Ishikawa (cell line): ENCODE results near the gene MACF1.

ENCODE experiments used
- CEBPB ChIP-seq: IDR thresholded peaks from 2 replicates; pipeline ENCODE4 v1.6.1; 2012
- CREB1 ChIP-seq: IDR thresholded peaks from 2 replicates; pipeline ENCODE4 v1.6.1; 2012; ENCODE audit warnings: low read depth
- EGR1 ChIP-seq: IDR thresholded peaks from 2 replicates; pipeline ENCODE4 v1.6.1; 2012
- EP300 ChIP-seq: IDR thresholded peaks from 2 replicates; pipeline ENCODE4 v1.6.1; 2012; ENCODE audit warnings: borderline replicate concordance
- FOXM1 ChIP-seq: IDR thresholded peaks from 2 replicates; pipeline ENCODE4 v1.6.1; 2012; ENCODE audit warnings: low read depth, borderline replicate concordance
- MAX ChIP-seq: IDR thresholded peaks from 2 replicates; pipeline ENCODE4 v1.6.1; 2012
- NFIC ChIP-seq: IDR thresholded peaks from 2 replicates; pipeline ENCODE4 v1.6.1; 2012
- RAD21 ChIP-seq: IDR thresholded peaks from 2 replicates; pipeline ENCODE4 v1.6.1; 2012; ENCODE audit warnings: low read depth
- REST ChIP-seq: IDR thresholded peaks from 2 replicates; pipeline ENCODE4 v1.6.1; 2012; ENCODE audit warnings: low read depth, mild to moderate bottlenecking
- TAF1 ChIP-seq: IDR thresholded peaks from 2 replicates; pipeline ENCODE4 v1.6.1; 2012; ENCODE audit warnings: low read depth, mild to moderate bottlenecking
- TCF12 ChIP-seq: IDR thresholded peaks from 2 replicates; pipeline ENCODE4 v1.6.1; 2012; ENCODE audit warnings: low read depth
- TEAD4 ChIP-seq: IDR thresholded peaks from 2 replicates; pipeline ENCODE4 v1.6.1; 2012
- YY1 ChIP-seq: IDR thresholded peaks from 2 replicates; pipeline ENCODE4 v1.6.1; 2012; ENCODE audit warnings: low read depth
- ZBTB7A ChIP-seq: IDR thresholded peaks from 2 replicates; pipeline ENCODE4 v1.6.1; 2012; ENCODE audit warnings: low read depth
- TF ChIP-seq, protein P1 (sequence below): IDR thresholded peaks from 2 replicates; pipeline ENCODE4 v1.6.1; 2012

Gene MACF1

GRCh38 chr1:39484564-39484963 lies 280.1 kb downstream of the MACF1 start:
- TF ChIP-seq TCF12 (no peak), TAF1 (no peak), RAD21 (no peak), REST (no peak), FOXM1 (no peak), EP300 (no peak), ZBTB7A (no peak), EGR1 (no peak), YY1 (no peak), MAX (no peak), NFIC (no peak), CREB1 (no peak), CEBPB (no peak), TEAD4 (no peak)
- TF ChIP-seq, protein P1, sequence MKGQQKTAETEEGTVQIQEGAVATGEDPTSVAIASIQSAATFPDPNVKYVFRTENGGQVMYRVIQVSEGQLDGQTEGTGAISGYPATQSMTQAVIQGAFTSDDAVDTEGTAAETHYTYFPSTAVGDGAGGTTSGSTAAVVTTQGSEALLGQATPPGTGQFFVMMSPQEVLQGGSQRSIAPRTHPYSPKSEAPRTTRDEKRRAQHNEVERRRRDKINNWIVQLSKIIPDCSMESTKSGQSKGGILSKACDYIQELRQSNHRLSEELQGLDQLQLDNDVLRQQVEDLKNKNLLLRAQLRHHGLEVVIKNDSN, result no peak

DNA sequence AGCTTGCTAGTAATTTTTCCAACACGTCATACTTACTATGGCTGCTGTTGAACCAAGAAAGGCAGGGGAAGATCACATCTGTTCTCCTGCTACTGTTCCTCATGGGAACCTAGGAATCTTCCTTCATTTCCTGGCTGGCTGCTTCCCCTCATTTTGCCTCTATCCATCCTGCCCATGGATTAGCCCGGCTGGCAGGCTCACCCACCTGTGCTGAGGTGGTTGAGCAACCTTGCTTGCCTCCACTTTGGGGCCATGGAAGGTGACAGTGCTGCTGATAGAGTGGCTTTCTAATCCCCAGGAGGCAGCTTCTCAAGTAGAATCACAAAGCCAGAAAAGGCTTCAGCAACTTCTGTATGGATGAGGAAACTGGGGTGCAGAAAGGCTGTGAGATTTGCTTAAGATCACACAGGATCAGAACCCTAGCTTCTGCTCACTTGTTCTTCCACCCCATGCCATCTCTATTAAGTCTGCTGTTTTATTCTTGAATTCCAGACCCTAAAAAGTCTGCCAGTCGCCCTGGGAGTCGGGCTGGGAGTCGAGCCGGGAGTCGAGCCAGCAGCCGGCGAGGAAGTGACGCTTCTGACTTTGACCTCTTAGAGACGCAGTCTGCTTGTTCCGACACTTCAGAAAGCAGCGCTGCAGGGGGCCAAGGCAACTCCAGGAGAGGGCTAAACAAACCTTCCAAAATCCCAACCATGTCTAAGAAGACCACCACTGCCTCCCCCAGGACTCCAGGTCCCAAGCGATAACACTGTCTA lies 280.7 kb downstream of the MACF1 start:
- TF ChIP-seq MAX, result no peak
- TF ChIP-seq RAD21, result no peak
- TF ChIP-seq REST, result no peak
- TF ChIP-seq TCF12, result no peak
- no peak for TF ChIP-seq FOXM1
- TF ChIP-seq, protein P1, result no peak
- TF ChIP-seq YY1, result no peak
- TF ChIP-seq NFIC, result no peak
- TF ChIP-seq EP300, result no peak
- TF ChIP-seq TAF1, result no peak
- no peak for TF ChIP-seq CREB1
- no peak for TF ChIP-seq TEAD4
- no peak for TF ChIP-seq EGR1
- TF ChIP-seq CEBPB, result no peak
- TF ChIP-seq ZBTB7A, result no peak

DNA sequence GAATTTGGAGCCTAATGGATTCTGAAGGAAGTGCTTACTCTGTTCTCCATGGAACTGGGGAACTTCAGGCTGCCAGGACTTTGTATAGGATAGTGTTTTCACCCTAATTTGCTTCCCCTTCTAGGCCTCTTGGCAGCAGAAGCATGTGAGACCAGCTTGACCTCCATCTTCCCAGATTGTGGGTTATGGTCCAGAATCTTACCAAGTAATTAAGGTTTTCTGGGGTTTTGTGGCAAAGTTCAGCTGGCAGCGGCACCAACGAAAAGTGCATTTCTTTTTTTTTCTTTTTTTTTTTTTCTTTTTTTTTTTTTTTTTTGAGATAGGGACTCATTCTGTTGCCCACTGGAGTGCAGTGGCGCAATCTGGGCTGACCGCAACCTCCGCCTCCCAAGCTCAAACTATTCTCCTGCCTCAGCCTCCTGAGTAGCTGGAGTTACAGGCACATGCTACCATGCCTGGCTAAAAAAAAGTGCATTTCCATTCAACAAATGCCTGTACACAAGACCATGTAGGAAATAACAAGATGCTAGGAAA lies 283.6 kb downstream of the MACF1 start:
- no peak for TF ChIP-seq TEAD4
- no peak for TF ChIP-seq CEBPB
- TF ChIP-seq CREB1, result no peak
- no peak for TF ChIP-seq YY1
- no peak for TF ChIP-seq REST
- no peak for TF ChIP-seq TAF1
- no peak for TF ChIP-seq TCF12
- no peak for TF ChIP-seq ZBTB7A
- no peak for TF ChIP-seq NFIC
